Gastroesophageal sphincter (tissue), 3 donors: Measurements from ENCODE around the gene SELENOI.
"Not testable (repeated sequence)": the region's sequence is repeated elsewhere in the genome, so short reads cannot be mapped to it uniquely, and the experiment has no call there.

Experiments used
- POLR2A ChIP-seq, 2 donors: fragments of 450-650 bp; IDR thresholded peaks; one replicate each; pipeline ENCODE4 v1.6.1; 2017; ENCODE audit warnings: antibody characterized with exemption in 2 of 2, mild to moderate bottlenecking in 2 of 2, moderate library complexity in 1 of 2
- TF ChIP-seq, protein P1 (sequence below), 4 experiments: fragments of 200-600 bp in 2 of 4; fragments of 450-650 bp in 2 of 4; sonication (generic) in 1 of 4; IDR thresholded peaks; one replicate each; pipeline ENCODE4 v1.5.1; 2017 to 2019; ENCODE audit warnings: antibody characterized with exemption in 4 of 4, mild to moderate bottlenecking in 2 of 4, moderate library complexity in 2 of 4

DNA sequence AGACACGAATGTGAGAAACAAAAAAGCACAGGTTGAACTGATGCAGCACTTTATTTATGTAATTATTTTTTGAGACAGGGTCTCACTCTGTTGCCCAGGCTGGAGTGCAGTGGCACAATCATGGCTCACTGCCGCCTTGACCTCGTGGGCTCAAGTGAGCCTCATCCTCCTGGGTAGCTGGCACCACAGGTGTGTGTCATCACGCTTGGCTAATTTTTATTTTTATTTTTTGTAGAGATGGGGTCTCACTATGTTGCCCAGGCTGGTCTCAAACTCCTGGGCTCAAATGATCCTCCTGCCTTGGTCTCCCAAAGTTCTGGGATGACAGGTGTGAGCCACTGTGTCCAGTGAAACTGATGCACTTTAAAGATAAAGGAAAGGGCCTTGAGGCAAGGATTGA lies 16.9 kb upstream of the SELENOI start:
- TF ChIP-seq, protein P1, sequence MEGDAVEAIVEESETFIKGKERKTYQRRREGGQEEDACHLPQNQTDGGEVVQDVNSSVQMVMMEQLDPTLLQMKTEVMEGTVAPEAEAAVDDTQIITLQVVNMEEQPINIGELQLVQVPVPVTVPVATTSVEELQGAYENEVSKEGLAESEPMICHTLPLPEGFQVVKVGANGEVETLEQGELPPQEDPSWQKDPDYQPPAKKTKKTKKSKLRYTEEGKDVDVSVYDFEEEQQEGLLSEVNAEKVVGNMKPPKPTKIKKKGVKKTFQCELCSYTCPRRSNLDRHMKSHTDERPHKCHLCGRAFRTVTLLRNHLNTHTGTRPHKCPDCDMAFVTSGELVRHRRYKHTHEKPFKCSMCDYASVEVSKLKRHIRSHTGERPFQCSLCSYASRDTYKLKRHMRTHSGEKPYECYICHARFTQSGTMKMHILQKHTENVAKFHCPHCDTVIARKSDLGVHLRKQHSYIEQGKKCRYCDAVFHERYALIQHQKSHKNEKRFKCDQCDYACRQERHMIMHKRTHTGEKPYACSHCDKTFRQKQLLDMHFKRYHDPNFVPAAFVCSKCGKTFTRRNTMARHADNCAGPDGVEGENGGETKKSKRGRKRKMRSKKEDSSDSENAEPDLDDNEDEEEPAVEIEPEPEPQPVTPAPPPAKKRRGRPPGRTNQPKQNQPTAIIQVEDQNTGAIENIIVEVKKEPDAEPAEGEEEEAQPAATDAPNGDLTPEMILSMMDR (IDR thresholded peaks at IDR 0.05), result not testable (repeated sequence)
- TF ChIP-seq POLR2A (IDR thresholded peaks at IDR 0.05), result not testable (repeated sequence)
